GM20000 (cell line): ENCODE data around the gene MARVELD3.

Source experiments
- DNase-seq: peaks from one replicate; pipeline ENCODE4 v3.0.0; 2012; ENCODE audit warnings: low spot score
- TF ChIP-seq, protein P1 (sequence below): IDR thresholded peaks from 2 replicates; pipeline ENCODE4 v1.5.1; 2012; ENCODE audit warnings: mild to moderate bottlenecking, control low read depth; ENCODE audit errors: extremely low read depth, missing control alignments

Gene MARVELD3

DNA sequence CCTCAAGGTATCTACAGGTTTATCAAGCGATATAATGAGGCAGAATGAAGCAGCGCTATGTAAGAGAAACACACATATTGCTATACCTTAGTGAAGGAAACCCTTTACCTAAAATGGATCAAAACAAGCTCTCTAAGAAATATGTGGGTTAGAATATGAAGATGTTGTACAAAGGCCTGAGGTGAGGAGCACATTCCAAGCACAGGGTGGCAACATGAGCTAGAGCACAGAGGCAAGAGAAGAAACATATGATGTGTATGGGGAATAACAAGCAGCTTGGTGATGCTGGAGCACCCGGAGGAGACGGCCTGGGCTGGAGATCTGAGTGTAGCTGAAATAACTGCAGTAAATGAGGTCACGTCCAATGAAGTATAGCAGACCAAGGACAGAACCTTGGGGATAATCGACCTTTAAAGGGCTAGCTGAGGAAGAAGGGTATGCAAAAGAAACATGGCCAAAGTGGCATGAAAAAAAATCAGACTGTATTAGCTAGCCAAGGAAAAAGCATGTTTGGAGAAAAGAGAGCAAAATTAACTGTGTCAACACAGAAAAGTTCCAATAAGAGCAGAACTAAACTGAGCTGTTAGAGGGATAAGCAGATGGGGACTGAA lies 44.0 kb downstream of the MARVELD3 start:
- TF ChIP-seq, protein P1, sequence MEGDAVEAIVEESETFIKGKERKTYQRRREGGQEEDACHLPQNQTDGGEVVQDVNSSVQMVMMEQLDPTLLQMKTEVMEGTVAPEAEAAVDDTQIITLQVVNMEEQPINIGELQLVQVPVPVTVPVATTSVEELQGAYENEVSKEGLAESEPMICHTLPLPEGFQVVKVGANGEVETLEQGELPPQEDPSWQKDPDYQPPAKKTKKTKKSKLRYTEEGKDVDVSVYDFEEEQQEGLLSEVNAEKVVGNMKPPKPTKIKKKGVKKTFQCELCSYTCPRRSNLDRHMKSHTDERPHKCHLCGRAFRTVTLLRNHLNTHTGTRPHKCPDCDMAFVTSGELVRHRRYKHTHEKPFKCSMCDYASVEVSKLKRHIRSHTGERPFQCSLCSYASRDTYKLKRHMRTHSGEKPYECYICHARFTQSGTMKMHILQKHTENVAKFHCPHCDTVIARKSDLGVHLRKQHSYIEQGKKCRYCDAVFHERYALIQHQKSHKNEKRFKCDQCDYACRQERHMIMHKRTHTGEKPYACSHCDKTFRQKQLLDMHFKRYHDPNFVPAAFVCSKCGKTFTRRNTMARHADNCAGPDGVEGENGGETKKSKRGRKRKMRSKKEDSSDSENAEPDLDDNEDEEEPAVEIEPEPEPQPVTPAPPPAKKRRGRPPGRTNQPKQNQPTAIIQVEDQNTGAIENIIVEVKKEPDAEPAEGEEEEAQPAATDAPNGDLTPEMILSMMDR: no peak
- DNase-seq: no peak

DNA sequence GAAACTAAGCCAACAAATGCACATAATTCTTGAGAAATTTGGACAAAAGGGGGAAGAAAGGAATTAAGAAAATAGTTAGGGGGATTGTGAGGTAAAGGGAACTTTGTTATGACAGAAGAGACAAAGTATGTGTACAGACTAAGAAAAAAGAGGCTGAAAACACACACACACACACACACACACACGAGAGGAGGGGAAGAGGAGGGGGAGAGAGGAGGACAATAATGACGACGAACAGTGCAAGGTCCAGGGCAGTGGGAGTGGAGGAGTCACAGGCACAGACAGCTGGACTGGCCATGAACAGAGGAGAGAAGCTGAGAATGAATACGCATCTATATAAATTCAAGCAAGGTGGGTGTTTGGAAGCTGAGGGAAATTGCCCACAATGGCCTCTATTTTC lies 44.6 kb downstream of the MARVELD3 start:
- TF ChIP-seq, protein P1: no peak
- no peak for DNase-seq

DNA sequence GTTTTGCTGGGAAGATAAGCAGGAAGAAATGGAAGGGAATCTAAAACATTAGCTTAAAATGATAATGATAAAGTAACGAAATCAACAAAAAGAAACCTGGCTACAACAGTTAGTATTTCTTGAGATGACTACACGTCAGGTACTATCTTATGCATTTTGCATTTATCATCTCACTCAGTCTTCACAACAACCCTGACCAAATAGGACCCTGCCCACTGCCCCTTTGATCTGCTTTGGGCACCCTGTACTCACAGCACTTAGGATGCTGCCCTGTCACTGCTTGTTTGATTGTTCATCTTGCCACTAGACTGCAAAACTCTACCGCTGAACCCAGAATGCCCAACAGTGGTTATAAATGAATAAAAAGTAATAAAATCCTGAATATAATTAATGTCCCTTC lies 45.2 kb downstream of the MARVELD3 start:
- no peak for DNase-seq
- TF ChIP-seq, protein P1: no peak

DNA sequence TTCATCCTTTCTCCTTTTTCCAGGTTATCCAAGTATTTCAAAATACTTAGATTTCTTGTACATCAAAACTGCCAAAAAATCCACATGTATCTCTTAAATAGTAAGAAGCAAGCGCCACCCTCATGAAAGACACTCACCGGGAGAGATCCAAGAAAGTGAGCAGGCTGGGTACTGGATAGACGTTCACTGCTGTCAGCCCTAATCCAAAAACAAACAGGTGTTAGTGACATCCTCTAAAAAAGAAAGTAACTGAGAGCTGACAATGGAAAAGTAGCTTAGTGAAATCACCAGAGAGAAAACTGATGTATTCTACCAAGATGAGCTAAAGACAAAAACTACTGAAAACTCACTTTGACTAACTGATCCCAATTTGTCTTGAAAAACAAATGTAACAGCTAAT lies 46.1 kb downstream of the MARVELD3 start:
- TF ChIP-seq, protein P1: no peak
- no peak for DNase-seq

DNA sequence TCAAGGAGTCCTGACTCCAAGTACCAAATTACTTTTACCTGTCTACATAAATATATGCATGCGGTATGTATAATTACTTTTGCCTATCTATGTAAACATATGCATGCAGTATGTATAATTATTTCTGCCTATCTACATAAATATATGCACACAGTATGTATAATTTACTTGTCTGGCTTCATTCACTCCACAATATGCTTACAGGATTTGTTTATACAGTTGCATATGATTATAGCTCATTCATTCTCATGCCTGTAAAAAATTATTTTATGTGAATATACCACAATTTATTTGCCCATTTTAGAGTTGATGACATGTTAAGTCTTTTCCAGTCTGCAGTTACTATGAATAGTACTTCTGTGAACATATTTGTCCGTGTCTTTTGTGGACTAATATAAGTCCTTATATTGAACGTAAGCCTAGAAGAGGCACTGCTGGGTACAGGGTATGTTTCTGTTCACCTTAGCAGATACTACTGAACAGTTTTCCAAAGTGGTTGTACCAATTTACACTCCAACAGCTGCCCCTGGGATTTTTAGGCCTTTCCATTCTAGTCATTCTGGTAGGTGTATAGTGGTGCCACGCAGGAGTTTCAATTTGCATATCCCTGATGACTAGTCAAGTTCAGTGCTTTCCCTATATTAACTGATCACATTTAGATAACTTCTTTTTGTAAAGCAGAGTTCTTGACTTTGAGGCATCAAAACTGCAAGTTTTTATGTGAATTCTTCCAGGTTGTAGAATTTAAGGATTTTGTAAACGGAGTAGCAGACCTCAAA lies 47.0 kb downstream of the MARVELD3 start:
- no peak for DNase-seq
- TF ChIP-seq, protein P1: no peak

DNA sequence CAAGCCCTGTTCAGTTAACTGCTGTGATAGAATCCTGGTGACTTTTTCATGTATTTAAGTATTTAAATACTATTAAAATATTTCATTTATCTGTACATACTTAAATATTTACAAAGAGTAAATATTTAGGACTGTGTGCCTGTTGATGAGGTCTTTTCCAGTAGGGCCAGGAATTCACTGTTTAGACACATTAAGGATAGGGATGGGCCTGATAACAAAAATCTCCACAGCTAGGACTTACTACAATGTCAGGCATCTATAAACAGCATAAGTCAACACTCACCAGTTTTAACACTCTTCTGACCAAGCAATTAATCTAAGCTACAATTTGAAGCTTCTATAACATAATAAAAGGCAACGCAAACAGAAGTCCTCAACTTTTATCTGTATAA lies 47.6 kb downstream of the MARVELD3 start:
- no peak for DNase-seq
- TF ChIP-seq, protein P1: no peak

DNA sequence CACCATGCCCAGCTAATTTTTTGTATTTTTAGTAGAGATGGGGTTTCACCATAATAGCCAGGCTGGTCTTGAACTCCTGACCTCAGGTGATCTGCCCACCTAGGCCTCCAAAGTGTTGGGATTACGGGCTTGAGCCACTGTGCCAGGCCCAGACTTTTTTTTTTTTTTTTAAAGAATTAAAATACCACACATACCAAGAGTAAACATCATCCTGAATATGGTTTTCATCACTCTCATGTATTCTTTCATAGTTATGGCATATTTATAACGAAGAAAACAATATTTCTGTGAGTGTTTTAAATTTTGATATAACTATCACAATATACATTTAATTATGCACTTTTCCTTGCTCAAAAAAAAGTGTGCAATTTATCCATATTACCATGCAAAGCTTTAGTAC lies 48.2 kb downstream of the MARVELD3 start:
- no peak for DNase-seq
- TF ChIP-seq, protein P1: no peak
